ENCODE results near the gene ADGRA1. TPM values are rescaled to one million over a fixed set of nuclear protein-coding genes. Genes with fewer than 3 reads are reported as not detected.
"Not testable (repeated sequence)": the region's sequence is repeated elsewhere in the genome, so short reads cannot be mapped to it uniquely, and the experiment has no call there.

The ADGRA1 gene
- polyA plus RNA-seq, 1 donor: 4.0 TPM

DNA sequence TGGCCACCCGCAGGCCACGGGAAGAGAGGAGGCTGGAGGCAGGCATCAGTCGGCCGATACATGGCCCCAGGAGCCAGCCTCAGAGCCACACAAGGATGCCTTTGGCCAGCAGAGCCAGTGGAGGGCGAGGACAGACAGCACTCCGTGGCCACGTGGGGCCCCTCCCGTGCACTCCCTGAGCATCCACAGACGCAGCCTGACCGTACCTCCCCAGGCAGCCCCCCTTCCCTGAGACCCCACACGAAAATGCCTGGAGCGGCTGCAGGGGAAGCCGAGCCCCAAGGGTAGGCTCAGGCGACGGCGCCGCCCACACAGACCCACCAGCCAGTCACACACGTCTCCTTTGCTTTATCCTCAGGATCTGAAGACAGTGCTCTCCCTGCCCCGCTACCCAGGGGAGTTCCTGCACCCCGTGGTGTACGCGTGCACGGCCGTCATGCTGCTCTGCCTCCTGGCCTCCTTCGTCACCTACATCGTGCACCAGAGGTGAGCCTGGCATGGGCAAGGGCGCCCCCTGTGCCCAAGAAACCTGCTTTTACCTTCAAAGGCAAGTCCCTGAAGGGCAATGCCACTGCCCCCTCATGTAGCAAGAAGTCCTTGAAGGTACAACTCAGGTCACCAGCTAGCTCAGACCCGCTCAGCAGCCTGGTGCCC, 9.0 kb downstream of the ADGRA1 start:
- no peak for DNase-seq

DNA sequence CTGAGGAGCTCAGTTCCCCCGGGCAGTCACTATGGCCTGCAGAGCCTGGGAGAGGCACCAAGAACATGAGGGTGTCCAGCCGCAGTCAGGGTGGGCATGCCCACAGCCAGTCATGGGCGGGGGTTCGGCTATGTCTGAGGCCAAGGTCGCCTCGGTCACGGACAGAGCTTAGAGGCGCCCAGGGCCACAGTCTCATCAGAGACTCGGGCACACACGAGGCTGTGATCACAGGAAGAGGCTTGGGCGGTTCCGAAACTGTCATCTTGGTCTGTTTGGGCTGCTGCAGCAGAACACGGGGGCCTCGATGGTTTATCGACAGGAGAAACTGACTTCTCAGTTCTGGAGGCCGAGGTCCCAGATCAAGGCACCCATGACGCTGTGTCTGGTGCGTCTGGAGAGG, 9.7 kb downstream of the ADGRA1 start:
- DNase-seq: no peak

DNA sequence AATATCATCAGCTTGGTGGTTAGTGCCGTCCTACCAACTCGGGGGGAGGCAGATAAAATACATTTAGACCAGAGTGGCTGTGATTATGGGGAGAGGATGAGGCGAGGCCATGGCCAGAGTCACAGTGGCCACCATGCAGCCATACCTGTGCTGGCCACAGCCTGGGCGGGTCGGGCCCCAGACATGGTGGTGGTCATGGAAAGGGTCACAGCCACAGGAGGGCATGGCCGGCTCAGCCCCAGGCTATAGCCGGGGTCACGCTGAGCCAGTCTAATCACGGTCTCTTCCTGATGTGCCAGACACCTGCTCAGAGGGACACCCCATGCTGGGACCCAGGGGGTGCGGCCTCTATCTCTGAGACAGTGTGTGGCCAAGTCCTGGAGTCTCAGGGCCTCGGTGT, 10.2 kb downstream of the ADGRA1 start:
- no peak for DNase-seq

DNA sequence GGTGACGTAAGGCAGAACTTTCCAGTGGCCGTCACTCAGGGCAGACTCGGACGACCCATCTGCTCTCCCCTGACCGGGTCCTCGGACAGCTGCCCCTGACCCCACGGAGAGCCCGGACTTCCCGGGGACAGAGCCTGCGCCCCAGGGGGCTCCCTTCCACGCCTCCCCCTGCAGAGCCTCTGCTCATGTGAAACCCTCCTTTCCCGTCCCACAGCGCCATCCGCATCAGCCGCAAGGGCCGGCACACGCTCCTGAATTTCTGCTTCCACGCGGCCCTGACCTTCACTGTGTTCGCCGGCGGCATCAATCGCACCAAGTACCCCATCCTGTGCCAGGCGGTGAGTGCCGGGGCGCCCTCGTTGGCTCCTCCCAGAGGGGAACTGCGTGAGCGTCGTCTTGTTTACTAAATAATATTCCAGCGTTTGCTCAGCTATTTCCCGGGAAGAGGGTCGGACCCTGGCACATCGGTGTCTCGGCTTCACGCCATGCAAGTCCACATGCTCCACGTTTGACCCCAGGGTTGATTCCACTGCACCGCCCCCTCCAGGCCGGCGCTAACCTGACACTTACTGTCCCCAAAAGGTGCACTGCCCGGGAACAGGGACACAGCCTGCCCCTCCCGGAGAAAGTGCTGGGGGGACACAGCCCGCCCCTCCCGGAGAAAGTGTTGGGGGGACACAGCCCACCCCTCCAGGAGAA, 10.9 kb downstream of the ADGRA1 start:
- DNase-seq: no peak

DNA sequence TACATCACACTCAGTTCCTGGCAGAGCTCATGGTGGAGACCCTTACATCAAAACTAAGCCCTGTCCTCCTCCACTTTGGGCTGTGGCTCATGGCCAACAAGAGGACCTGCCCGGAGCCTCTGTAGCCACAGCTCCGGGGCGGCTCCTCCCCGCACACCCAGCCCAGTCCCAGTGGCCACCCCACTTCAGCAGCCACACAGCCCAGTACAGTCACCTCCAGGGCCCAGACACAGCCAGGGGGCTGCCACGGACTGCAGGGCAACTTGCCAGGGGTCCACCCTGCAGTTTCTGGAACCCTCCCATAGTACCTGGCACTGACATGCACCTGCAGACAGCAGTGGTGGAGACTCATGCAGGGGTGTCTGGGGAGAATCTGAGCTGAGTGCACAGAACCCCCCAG, 11.8 kb downstream of the ADGRA1 start:
- no peak for DNase-seq

DNA sequence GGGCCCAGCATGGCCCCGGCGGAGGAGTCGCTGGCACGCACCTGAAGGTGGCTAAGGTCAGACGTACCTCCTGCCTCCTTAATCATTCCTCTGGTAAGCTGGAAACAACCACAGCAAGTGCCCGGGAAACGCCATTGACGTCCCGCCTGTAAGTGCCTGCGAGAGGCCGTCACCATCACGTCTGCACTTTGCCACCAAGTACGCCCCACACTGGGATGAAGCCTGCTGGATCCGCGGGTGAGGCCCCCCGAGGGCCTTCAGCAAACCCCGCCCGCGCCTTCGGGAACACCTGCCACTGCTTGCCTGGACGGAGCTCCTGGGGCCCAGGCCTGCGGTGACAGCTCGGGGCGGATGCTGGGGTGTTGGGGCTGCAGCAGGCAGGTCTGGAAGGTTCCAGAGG, 12.5 kb downstream of the ADGRA1 start:
- DNase-seq: no peak

DNA sequence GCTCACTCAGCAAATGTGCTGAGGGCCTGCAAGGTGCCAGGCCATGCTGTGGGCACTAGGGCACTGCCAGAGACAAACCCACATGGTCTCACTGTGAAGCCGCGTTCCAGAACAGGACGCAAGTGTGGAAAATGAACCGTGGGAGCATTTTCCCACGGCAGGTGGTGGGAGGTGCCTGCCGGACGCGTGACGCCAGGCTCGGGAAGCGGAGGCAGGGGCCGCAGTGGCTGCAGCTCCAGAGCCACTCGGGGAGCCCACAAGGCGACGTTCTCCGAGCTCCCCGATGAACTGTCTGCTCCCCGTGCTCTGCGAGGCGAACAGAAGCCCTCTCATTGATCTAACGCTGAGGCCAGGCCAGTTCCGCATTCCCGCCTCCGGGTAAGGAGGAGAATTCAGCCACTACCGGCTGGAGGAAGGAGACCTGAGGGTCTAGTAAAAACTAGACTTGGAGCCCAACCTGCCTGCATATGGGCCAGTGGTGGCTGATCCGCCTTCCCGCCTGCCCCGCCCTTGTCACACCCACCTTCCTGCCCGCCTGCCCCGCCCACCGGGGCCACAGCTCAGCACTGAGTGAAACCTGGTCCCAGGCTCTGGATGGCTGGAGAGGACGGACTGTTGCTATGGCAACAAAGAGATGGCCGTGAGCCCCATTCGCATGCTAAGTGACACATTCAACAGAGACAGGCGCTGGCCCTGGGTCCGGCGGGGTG, 13.1 kb downstream of the ADGRA1 start:
- DNase-seq: no peak

DNA sequence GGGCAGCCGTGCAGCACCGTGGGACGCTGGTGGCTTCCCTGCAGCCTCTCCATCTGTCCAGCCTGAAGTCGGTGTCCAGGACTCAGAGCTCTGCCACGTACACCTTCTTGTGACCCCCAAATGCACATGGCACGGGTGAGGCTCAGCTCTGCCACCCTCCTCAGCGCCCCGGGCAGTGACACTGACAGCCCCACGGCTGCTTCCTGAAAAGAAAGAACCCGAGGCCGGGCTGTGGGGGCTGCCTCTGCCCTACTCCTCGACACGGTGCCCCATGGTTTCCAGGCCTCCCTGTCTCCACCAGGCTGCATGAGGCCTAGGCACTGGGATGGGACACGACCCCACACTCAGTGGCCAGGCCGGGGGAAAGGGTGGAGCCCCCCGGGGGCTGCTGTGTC, 13.7 kb downstream of the ADGRA1 start:
- DNase-seq: no peak

DNA sequence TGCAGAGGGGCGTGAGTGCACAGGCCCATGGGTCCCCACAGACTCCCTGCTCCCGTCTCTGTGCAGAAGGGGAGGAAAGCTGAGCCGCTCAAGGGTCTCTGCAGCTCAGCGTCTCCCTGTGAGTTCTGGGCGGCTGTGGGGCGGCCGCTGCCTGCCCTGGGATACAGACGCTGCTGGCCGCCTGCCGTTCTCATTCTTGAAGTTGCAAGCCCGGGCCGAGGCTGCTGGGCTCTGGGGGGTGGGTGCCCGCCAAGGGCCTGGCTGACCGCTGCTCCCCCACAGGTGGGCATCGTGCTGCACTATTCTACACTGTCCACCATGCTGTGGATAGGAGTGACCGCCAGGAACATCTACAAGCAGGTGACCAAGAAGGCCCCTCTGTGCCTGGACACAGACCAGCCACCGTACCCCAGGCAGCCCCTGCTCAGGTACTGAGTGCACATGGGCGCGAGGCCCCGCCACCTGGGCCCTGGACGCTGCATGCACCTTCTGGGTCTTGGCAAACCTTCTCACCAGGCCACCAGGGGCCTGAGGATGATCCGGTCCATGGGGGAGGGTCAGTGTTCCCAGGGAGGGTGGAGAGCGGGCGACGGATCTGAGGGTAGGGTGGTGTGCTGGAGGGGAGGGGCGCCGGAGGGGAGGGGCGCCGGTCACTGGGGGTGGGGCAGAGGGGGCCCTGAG, 14.8 kb downstream of the ADGRA1 start:
- no peak for DNase-seq

DNA sequence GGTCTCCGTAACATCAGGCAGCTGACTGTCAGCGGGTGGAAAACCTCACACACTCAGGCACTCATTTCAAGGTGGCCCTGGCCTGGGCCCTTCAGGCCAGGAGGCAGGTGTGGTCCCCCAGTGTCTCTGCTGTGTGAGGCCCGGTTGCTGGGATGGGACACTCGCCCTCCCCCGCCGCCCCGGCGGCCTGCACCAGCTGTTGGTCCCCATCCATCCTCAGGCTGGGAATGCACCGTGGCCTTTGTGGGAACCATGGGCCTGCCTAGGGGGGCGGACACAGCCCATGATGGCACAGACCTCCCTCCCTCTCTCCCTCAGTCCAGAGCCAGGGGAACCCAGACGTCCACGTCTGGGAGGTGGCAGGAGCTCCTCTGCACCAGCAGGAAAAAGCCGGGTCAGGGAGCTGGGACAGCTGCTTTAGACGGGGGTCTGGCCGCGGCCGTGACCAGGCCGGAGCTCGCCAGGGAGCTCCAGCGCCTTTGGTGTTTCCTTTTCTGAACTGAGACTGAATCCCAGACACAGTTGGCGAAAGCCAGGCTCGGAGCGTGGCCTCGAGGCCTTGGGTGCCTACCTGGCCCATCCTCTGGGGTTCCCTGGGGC, 15.7 kb downstream of the ADGRA1 start:
- DNase-seq: no peak

DNA sequence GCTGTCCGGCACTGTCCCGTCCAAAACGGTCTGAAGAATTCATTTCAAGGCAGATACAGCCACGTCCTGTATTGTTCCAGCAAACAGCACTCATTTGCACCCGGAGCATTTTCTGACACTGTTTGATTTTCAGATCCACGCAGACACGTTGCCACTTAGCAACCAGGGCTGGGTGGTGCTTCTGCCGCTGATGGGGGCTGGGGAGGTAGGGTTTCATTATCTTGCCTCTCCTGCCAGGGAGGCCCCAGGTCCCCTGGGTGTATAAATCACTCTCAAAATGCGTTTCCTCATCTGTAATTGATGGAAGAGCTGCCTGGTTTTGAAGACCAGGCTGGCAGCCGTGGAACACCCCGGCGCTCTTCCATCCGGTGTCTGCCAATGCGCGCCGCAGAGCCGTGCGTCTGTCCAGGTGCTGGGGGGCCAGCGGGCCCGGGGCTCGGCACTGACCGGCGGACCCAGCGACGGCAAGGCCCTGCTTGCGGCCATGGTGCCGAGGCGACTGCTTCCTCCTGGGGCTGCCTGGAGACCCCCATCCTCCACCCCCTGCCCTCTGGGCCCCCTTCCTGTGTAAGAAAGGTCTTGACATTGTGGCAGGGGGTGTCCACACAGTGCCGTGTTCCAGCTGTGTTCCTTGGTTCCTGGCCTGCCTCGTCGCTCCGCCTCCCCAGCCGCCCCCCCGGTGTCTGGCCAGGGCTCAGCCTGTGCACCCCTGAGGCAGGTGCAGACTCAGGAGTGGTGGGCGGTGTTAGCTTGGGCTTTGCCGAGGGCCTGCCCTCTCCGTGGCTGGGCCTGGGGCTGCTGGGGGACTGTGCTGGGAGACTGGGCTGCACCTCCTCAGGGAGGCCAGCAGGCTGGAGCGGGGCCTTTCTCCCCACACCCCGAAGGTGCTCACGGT, 16.6 kb downstream of the ADGRA1 start:
- DNase-seq: no peak

DNA sequence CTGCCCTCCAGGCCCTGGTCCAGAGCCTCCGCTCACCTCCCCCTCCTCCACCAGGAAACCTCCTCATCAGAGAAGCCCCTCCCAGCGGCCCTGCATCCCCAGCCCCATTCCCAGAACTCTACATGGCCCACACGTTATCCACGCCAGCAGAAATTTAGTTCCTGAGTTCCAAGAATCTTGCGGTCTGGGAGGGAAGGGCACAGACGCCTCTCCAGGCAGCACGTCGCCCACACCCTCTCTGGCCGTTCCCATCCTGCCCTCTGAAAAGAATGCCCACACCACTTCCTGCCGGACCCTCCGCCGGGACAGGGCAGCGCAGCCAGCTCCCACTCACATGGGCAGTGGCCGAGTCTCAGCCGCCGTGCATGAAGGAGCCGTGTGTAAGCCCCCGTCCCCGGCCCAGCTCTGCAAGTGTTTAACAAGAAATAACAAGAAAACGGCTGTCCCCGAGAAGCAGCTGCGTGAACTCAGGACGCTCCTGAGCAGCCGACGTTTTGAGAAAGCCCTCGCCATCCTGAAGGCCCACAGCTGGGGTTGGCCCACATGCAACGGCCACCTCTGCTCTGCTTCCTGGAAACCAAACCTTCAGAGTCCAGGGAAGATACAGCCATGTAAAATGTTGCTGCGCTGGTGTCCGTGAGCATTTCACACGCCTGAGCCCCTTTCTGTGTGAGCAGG, 17.4 kb downstream of the ADGRA1 start:
- no peak for DNase-seq

DNA sequence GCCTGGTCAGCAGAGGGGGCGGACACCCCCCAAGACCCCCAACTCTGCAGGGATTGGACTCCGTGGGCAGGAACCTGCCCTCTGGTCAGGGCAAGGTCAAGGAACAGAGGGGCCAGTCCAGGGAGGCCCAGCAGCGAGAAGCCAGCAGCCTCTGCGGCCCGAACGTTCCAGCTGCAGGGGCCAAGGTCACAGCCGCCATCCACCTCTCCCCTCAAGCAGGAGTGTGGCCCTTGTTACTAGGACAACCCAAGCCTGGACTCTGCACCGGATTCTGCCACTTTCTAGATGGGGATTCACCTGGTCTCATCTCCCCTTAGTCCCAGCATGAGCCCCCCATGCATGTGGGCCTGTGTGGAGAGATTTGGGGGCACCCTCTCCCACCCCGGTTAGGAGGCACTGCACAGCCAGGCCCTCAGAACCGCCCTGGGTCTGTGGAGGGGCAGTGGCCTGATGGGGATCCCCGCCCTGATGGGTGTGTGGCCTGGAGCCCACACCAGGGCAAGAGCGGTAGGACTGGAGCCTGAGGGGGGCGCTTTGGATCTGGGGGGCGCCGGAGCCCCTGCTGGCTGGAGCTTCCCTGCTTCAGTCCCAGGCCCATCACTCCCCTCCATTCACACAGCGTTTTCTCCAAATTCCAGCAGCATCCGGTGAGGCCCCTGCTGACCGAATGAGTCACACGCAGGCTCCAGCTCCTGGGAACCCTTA, 18.1 kb downstream of the ADGRA1 start:
- no peak for DNase-seq

DNA sequence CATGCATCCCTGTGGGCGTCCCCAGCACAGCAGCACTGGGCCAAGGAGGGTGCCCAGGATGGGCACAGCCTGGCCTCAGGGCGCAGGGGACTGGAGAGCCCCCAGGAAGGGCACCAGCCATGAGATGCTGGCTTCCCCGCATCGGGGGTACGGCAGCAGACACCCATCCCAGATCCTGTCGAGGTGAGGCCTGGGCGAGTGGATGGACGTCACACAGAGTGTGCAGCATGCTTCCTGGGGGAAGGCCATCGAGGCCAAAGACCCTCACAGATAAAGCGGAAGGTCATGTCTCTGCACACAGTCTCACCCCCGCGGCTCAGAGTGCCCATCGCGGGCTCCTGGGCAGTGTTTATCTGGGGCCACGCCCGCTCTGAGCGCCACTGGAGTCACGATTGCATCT, 18.8 kb downstream of the ADGRA1 start:
- DNase-seq: no peak

DNA sequence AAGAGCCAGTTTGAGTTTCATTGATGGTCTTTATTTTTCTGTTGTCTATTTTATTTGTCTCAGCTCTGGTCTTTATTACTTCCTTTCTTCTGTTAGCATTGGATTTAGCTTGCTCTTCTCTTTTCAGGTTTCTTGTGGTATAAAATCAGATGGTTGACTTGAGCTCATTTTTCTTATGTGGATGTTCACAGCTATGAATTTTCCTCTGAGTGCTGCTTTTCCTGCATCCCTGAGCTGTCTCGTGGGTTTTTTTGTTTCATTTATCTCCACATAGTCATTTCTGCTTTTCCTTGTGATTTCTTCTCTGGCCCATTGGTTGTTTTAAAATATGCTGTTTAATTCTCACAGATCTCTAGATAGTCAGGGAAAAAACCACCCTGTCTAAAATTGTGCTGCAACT, 19.7 kb downstream of the ADGRA1 start:
- DNase-seq: no peak

DNA sequence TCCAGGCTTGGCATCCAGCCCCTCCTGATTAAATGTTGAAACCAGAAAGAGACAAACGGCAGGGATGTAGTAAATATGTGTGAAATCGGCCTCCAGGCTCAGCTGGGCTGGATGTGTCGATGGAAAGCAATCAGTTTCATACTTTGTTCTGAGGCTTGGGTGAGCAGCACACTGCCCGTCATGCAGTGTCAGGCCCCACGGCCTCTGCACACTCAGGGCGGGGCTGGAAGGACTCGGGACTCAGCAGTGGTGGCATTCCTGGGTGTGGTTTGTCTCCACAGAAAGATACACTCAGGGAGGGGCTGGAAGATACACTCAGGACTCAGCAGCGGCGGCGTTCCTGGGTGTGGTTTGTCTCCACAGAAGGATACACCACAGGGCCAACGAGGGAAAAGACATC, 22.0 kb downstream of the ADGRA1 start:
- DNase-seq: no peak

DNA sequence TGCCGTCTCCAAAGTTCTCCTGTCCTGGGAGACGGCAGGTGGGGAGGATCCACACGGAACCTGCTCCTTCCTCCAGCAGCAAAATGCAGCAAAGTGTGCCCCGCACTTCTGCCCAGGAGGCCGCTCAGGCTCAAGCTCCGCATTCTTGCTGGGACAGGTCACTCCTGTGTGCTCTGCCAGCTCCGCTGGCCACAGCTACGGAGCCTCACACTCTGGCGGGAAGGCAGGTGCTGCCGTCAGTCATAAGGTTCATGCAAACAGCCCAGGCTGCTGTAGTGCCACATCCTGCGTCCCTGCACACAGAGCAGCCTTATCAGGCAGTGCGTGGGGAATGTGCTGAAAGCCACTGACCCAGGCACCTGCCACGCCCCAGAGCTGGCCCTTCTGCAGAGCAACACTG, 22.4 kb downstream of the ADGRA1 start:
- DNase-seq: peak; percentile 58

DNA sequence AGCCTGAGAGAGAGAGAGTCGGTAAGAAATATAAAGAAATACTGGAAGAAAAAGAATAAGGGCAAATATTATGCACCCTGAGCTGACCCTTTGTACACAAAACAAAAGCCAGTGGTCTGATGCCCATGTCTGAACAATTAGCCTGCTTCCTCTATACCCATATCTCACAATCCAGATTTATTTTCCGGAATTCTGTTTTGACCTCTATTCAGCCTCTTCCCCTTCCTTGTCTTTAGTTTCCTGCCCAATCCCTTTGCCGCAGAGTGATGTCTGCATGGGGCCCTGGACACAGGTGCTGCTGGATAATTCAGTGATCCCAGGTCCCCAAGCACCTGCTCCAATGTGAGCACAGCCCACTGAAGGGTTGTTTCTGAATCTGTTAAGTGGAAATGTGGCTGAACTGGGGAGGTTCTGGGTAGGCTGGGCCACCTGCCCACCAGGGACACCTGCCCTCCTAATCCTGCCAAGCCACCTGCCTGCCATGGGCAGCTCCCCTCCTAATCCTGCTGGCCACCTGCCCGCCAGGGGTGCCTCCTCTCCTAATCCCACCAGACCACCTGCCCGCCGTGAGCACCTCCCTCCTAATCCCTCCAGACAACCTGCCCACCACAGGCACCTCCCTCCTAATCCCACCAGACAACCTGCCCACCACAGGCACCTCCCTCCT, 23.0 kb downstream of the ADGRA1 start:
- DNase-seq: no peak

DNA sequence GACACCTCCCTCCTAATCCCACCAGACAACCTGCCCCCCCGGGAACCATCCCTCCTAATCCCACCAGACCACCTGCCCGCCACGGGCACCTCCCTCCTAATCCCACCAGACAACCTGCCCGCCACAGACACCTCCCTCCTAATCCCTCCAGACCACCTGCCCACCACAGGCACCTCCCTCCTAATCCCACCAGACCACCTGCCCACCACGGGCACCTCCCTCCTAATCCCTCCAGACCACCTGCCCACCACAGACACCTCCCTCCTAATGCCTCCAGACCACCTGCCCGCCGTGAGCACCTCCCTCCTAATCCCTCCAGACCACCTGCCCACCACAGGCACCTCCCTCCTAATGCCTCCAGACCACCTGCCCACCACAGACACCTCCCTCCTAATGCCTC, 23.9 kb downstream of the ADGRA1 start:
- not testable (repeated sequence) for DNase-seq

Data from hindlimb muscle (tissue), 1 donor.